H1 (cell line): ENCODE results near the gene RING1. TPM values are rescaled to one million over a fixed set of nuclear protein-coding genes. Genes with fewer than 3 reads are reported as not detected.

Experiments used
- CHD1 ChIP-seq: IDR thresholded peaks from 2 replicates; pipeline ENCODE4 v1.6.1; 2012; ENCODE audit warnings: low read depth, low read length, improper control_type of control experiment
- TBP ChIP-seq: IDR thresholded peaks from 2 replicates; pipeline ENCODE4 v1.6.1; 2011; ENCODE audit warnings: low read depth, low read length, improper control_type of control experiment
- TCF12 ChIP-seq: IDR thresholded peaks from 2 replicates; pipeline ENCODE4 v1.6.1; 2011; ENCODE audit warnings: low read depth, mild to moderate bottlenecking, low read length
- USF2 ChIP-seq: IDR thresholded peaks from 2 replicates; pipeline ENCODE4 v1.6.1; 2011; ENCODE audit warnings: low read length, improper control_type of control experiment
- polyA plus RNA-seq, 7 experiments: library from polyadenylated mRNA; depleted of rRNA in 3 of 7; stranded (reverse) in 5 of 7; unstranded in 2 of 7; fragments of >200 nt in 5 of 7; fragments of 200-250 nt in 2 of 7; gene quantifications; 1 replicate in 5 of 7; 2 replicates in 1 of 7; 4 replicates in 1 of 7; pipeline versions ENCODE4 v1.2.1 to v1.2.3, GENCODE V29; 2011 to 2013; ENCODE audit warnings: missing spikeins in 2 of 7, mixed read lengths in 2 of 7
- total RNA-seq: library from RNA; stranded (reverse); fragmentation: NEBNext Ultra II Directional; extraction: Animal tissue kit (Norgen Biotek cat#: 25700); gene quantifications from 2 replicates; pipeline ENCODE4 v1.2.1, GENCODE V29; 2021

Gene RING1
- total and polyA plus RNA-seq, 2 of the 8 experiments (the other 6 are each of a cell fraction or from before 2014, with no cell fraction given): 16.4 to 26.0 TPM

GRCh38 chr6:33166811-33167210 is 41.5 kb upstream of the RING1 start (continued):
- TF ChIP-seq CHD1 (no peak), TCF12 (no peak), TBP (no peak), USF2 (no peak)
